ENCODE data around the gene CDH9.
"Not testable (repeated sequence)": the region's sequence is repeated elsewhere in the genome, so short reads cannot be mapped to it uniquely, and the experiment has no call there.

The CDH9 gene

GRCh38 chr5:26955161-26955560, 83.2 kb downstream of the CDH9 start:
- no peak for DNase-seq

DNA sequence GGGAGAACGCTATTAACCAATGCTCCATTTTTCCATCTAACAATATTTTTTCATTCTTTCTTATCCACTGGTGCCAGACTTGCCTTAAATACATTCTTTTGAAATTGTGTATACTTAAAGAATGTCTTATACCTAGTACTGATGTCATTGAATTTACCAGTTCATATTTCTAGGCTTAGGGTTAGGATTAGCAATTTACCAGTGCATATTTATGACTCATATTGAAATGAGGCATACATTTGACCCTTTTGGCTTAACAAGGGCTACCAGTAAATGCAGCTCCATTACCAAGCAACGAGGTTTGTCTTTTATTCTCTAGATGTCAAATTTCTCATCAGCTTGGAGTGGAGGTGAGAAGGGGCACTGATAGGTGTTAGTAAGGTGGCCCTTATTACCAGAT, 89.5 kb downstream of the CDH9 start:
- DNase-seq, result no peak

DNA sequence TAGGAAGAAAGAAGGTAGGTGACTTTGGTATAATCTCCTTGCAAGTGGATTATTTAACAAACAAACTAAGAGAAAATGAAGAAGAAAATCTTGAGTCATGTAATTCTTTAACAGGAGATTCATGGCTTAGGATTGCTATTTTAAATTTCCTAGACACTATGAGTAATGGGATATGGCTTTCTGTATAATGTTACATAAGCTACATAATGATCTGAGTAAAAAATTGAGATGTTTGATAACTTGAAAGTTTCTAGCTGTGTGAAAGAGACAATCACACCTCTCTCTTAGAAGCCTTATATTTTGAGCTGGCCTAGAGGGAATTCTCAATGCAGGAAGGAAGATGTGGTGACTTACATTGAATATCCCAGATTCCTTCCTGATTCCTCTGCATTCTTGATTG, 92.5 kb downstream of the CDH9 start:
- no peak for DNase-seq

DNA sequence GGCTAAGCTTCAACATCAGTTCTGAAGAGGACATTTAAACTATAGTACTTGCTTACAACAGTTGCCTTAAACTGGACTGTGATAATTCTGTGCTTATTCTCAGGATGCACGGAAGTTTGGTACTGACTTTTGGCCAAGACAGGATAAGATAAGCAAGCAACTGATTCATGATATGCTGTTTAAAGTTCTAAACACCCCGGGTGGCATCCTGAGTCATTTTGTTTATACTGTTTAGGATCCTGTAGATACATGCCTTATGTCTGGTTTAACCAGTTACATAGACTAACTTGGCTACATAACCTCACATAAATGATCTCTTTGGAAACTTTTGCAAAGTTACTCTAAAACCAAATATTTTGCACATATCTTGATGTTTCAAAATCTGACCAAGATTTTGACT, 95.9 kb downstream of the CDH9 start:
- no peak for DNase-seq

DNA sequence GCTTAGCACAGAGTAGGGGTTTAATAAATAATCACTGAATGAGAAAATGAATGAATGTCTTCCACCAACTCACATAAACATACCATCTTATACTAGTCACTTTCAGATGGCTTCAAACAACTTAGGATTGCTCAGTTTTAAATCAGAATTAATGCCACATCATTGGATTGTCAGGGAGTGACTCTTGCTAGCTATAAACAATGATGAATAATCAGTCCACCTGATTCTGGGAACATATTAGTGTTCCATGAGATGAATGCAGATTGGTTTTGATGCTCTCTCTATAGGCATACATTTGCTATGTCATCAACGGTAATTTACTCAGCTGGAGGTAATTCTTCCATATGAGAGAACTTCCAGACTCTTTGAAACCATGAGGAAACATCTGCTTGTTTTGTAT, 97.4 kb downstream of the CDH9 start:
- no peak for DNase-seq

DNA sequence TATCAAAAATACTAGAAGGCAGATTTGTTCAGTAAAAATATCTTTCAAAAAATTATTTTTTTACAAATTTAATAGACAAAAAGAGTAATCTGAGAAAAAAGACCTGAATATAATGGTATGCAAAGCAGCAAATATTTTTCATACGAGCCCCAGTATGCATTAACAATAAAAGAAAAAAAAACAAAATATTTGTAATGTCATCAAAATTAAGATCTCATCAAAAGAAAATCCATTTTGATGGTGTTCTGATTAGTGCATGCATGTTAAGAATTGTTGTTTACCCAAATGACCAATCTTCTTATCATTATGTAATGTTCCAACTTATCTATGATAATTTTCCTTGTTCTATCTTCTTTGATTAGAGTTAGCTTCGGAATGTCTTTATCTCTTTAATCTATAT, 106.1 kb downstream of the CDH9 start:
- no peak for DNase-seq

GRCh38 chr5:26921439-26921838, 116.9 kb downstream of the CDH9 start:
- no peak for DNase-seq

DNA sequence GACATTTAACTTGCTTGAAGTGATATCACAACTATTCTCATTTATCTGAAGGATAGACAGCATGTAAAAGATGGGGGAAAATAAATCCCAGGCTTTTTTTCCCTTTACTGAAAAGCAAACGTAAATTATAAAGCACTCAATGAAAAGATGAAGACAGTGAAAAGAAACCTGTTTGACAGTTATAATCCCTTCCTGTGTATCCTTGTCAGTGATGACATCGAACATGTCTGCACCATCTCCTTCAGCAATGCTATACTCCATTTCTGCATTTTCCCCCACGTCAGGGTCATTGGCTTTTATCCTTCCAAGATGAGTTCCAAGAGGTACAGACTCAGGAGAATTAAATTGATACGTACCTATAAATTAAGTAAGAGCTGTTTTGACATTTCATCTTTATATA, 134.9 kb downstream of the CDH9 start:
- no peak for DNase-seq

DNA sequence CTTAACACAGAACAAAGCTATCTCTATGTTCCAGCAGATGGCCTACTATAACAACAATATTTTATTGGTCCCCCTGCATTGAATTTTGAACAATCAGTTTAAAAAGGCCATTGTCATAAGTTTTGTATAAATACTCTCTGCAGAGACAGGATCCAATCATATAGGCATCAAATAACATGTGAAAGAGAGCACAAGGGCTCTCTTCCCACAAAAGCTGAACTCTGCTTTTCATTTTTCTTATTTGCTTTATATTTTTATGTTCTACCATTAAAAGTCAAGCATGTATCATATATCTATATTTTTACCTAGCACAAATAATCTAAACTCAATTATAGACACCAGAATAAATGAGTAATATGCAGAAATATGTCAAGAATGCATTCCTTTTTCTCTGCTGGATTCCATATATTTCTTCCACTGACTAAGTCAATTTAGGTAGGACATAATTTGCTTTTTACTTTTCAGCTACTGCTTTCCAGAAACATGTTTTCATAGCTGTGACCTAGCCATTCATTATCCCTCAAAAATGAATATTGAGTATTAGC, 143.6 kb downstream of the CDH9 start:
- no peak for DNase-seq

DNA sequence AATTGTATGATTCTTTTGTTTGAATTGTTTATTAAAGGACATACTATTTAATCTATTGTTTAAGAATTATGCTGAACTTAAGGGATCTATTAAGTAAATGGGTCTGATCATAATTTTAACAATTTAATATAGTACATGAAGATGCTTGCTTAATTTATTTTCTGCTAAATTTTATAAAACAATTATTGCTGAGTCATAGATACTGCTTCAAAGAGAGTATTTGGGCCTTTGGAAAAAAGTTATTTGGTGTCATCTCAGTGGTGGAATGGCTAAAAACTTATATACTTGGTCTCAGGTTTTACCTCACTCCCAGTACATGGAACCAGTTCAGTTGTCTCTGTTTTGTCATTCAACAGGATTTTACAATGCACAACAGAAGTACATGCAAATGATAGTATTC, 145.3 kb downstream of the CDH9 start:
- no peak for DNase-seq

DNA sequence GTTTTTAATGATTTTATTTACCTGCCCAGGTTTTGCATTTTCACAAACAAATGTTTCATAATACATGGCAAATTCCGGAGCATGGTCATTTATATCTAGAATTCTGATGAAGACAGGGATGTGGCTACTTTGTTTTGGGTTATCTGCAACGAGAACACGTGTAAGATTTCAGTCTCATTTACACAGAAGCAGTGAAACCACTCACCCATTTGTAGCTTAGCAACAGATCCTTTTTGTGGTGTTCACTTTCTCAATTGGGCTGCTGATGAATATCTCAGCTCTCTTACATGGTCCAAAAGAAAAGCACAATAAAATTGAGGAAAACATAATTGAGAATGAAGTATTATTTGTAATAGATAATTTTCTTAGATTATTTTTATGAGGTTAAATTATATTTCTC, 148.6 kb downstream of the CDH9 start:
- DNase-seq, result no peak

DNA sequence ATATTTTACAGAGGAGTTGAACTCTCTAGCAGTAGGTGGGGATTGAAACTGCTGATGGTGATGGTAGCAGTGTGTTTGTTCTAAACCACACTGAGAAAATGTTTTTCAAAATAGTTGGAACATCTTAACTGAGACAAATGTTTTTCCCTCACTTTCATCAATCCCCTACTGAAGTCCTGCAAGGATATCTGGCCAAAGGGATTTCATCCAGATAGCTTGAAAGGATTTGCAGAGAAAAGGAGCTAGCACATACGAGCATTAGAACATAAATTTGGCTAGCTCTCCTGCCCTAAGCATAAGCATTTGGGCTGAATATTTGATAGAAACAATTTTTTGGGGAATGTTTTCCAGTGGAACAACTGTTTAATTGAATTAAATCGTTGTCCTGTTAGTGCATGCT, 153.9 kb downstream of the CDH9 start:
- no peak for DNase-seq

GRCh38 chr5:26883375-26883774, 155.0 kb downstream of the CDH9 start:
- DNase-seq, result no peak

- DNase-seq, result no peak
Measured at GRCh38 chr5:26881901-26882300, 156.5 kb downstream of the CDH9 start.

- DNase-seq, result no peak
Measured at GRCh38 chr5:26877154-26877553, 161.2 kb downstream of the CDH9 start.

GRCh38 chr5:26872337-26872736, 166.0 kb downstream of the CDH9 start:
- no peak for DNase-seq

- DNase-seq, result no peak
Measured at GRCh38 chr5:26869781-26870180, 168.6 kb downstream of the CDH9 start.

GRCh38 chr5:26868504-26868903, 169.9 kb downstream of the CDH9 start:
- DNase-seq, result no peak

DNA sequence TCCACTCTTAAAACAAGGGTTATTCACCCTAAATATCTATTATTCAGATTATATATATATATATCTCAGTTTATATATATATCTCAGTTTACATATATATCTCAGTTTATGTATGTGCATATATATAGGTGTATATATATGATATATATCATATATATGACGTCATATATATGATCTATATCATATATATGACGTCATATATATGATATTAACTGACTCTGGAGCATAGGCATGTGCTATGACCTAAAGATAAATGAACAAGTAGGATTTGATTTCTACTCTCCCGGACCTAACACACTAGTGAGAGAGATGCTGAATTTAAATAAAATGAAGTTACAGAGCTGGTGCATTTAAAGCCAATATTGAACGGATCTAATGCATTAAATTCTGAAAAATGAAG, 174.3 kb downstream of the CDH9 start:
- no peak for DNase-seq

- DNase-seq, result no peak
Measured at GRCh38 chr5:26856238-26856637, 182.1 kb downstream of the CDH9 start.

- not testable (repeated sequence) for DNase-seq
Measured at GRCh38 chr5:26852450-26852849, 185.9 kb downstream of the CDH9 start.

- no peak for DNase-seq
Measured at GRCh38 chr5:26847041-26847736, 191.2 kb downstream of the CDH9 start.

DNA sequence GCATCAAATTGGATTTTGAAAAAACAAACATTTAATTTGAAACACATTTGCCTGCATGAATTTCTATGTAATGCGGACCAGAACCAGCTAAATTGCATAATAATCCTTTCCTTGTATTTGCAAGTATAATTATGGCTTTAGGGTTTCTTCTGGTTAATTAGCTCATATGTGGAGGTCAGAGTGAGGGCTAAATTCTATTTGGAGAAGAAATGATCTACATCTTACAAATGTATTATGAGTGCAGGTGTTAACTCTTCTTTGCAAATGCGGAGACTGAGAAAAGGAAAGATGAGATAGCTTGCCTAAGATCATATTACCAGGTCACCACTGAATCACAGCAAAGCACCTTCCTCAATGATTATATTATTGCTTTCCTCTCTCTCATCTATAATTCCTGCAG, 194.7 kb downstream of the CDH9 start:
- DNase-seq, result no peak

- peak in 1 of 51 donors; percentile 12 for DNase-seq
Measured at GRCh38 chr5:26833596-26833995, 204.8 kb downstream of the CDH9 start.
